Cerebellar nuclear complex (tissue), 1 donor: ENCODE data around the gene B4GALT6.

Source experiments
- DNase-seq, 2 experiments: peaks; one replicate each; lab custom pipeline; 2025; lab: John Stamatoyannopoulos, UW

The B4GALT6 gene

GRCh38 chr18:31659576-31660177 lies 24.7 kb downstream of the B4GALT6 start:
- no peak for DNase-seq

GRCh38 chr18:31658670-31659575 lies 25.5 kb downstream of the B4GALT6 start:
- no peak for DNase-seq

- no peak for DNase-seq
These were observed 26.3 kb downstream of the B4GALT6 start for GRCh38 chr18:31657823-31658669.

- DNase-seq = no peak
These were observed 27.6 kb downstream of the B4GALT6 start for GRCh38 chr18:31656754-31657153.

- DNase-seq = no peak
These were observed 29.0 kb downstream of the B4GALT6 start for GRCh38 chr18:31655354-31655753.

GRCh38 chr18:31652877-31653276 lies 31.5 kb downstream of the B4GALT6 start:
- no peak for DNase-seq

- no peak for DNase-seq
These were observed 32.0 kb downstream of the B4GALT6 start for GRCh38 chr18:31652357-31652756.

- DNase-seq = no peak
These were observed 33.0 kb downstream of the B4GALT6 start for GRCh38 chr18:31651369-31651768.

GRCh38 chr18:31649978-31650719 lies 34.2 kb downstream of the B4GALT6 start:
- no peak for DNase-seq

- DNase-seq = no peak
These were observed 34.9 kb downstream of the B4GALT6 start for GRCh38 chr18:31649449-31649848.

- peak in 1 of 2 experiments; percentile 6 for DNase-seq
These were observed 35.4 kb downstream of the B4GALT6 start for GRCh38 chr18:31648966-31649429.

GRCh38 chr18:31648458-31648857 lies 35.9 kb downstream of the B4GALT6 start:
- DNase-seq = no peak

- no peak for DNase-seq
These were observed 37.1 kb downstream of the B4GALT6 start for GRCh38 chr18:31647127-31647753.

- DNase-seq = no peak
These were observed 37.9 kb downstream of the B4GALT6 start for GRCh38 chr18:31646332-31647126.

- no peak for DNase-seq
These were observed 39.0 kb downstream of the B4GALT6 start for GRCh38 chr18:31645411-31645810.

GRCh38 chr18:31643003-31643402 lies 41.4 kb downstream of the B4GALT6 start:
- no peak for DNase-seq

GRCh38 chr18:31637445-31637844 lies 46.9 kb downstream of the B4GALT6 start:
- DNase-seq = no peak

GRCh38 chr18:31636387-31636786 lies 48.0 kb downstream of the B4GALT6 start:
- no peak for DNase-seq

GRCh38 chr18:31634331-31634713 lies 50.1 kb downstream of the B4GALT6 start:
- DNase-seq = no peak
